ENCODE data around the gene OSCAR.

GRCh38 chr19:54069470-54069869 lies 31.1 kb downstream of the OSCAR start:
- no peak for TF ChIP-seq CTCF (conservative IDR thresholded peaks at IDR 0.05 in 1 of 2, IDR thresholded peaks at IDR 0.05 in 1 of 2; ENCODE audit: extremely low read depth in 1 of 2, insufficient read depth in 1 of 2, low read depth in 1 of 2, low read length in 2 of 2)
- TF ChIP-seq EZH2 (IDR thresholded peaks at IDR 0.05; ENCODE audit: borderline replicate concordance, low read length) = no peak

Measured in mammary epithelial cell (primary cell).